ENCODE data around the gene SHISA9.
A peak's percentile ranks its signal among the peaks of the same experiment; 100 is the strongest.
"Not testable (repeated sequence)": the region's sequence is repeated elsewhere in the genome, so short reads cannot be mapped to it uniquely, and the experiment has no call there.

The SHISA9 gene

DNA sequence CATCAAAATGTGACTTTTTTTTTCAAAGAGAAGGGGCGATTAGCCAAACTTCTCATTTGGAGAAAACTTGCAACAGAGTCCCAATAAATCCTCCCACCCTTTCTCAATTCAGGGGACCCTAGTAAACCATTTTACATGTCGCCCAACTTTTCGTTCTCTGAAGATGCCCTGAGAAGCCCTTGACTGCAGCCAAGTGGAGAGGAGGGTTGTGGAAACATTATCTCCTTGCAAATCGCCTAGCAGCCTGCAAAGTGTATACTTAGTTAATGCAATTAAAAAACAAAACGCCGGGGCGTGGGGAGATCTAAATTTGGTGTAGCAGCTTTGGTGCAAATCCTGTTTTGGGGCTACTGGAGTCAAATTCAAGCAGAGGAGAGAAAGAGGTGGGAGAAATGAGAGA is 1.2 kb upstream of the SHISA9 start:
- no peak for DNase-seq (ENCODE audit: low spot score)

- DNase-seq (ENCODE audit: low spot score) = no peak
Observed at GRCh38 chr16:12900599-12901203, 697 bp upstream of the SHISA9 start.

DNA sequence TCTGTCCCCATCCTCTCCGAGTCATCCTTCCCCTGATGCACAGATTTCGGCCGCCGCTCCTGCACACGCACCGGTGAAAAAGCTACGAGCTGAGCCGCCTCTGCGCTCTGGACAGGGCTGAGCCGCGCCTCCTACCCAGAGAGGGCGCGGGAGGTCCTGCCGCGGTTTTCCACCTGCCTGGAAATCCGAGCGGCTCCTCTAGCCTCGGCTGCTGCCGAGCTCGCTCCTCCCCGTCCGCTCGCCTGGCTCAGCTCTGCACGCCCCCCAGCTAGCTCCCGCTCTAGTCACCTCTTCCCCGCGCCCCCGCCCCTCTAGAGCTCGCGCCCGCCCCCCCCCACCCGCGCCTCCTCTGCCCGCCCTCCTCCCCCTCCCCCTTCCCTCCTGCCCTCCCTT is 198 bp upstream of the SHISA9 start:
- no peak for DNase-seq (ENCODE audit: low spot score)

DNA sequence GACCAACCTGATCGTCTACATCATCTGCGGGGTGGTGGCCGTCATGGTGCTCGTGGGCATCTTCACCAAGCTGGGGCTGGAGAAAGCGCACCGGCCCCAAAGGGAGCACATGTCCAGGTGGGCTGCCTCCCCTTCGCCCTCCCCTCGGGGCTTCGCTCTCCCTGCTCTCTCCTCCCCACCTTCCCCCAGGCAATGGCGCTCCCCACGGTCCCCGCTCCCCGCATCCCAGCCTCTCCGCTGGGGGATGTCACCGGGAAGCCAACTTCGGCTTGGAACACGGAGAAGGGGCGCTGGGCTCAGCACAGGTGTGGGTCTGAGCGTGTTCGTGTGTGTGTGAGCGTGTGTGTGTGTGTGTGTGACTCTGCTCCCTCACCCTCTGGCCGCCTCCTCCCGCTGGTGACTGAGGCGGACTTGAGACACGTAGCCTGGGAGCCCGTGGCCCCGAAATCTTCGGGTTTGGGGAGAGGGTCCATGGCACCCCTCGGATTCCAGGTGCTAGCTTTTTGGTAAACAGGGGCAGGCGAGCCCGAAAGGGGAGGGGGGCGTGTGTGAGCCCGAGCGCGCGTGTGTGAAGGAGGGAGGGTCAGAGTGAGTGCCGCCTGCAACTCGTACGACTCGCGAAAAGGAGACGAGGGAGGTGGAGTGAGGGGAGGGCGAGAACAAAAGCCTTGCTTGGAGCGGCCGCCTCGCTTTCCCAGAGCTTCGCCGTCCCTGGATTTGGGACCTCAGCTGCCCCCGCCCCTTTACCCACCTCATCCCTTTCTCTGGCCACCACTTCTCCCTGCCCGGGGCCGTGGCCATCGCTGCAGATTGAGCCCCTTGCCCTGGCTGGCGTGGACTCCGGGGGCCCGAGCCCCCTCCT is 1.3 kb downstream of the SHISA9 start:
- DNase-seq (ENCODE audit: low spot score) = no peak

DNA sequence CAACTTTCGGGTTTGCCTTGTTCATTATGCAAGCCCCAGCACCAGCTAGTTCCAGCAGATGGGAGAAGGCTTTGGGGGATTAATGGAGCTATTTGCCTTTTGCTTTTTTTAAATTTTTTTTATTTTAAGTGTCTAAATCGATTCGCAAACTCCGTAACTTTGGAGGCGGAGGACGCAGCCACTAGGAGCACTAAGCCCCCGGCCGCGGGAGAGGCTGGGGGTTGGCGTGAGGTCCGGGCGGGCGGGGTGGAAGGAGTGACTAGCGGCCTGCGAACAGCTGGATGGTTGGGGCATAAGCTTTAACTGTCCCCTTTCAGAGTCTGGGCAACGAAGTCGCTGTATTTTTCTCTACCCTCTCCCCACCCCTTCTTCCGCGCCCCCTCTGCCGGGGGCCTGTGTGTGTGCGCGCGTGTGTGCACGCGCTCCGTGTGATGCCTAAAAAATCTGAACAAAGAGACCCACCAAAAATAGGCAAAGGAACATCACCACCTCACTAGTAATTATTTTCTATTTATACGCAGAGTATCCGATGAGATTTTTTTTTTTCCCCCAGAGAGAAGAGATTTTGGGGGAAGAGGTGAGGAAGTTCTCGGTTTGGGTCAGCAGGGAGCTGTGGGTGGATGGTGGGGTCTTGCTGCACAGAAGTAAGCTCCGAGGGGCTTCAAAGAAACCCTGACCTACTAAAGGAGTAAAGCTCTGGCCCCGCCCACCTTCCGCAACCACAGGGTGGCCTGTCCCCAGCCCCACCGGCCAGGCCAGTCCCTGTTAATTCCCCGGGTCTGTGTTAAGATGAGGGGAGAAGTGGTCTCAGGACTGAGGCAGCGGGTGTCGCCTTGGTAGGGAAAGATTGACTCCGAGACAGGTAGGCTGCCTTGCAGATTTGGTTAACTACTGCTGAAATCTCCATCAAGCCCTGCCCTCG is 2.3 kb downstream of the SHISA9 start:
- no peak for DNase-seq (ENCODE audit: low spot score)

- no peak for DNase-seq (ENCODE audit: low spot score)
Observed at GRCh38 chr16:12904329-12904671, 2.9 kb downstream of the SHISA9 start.

DNA sequence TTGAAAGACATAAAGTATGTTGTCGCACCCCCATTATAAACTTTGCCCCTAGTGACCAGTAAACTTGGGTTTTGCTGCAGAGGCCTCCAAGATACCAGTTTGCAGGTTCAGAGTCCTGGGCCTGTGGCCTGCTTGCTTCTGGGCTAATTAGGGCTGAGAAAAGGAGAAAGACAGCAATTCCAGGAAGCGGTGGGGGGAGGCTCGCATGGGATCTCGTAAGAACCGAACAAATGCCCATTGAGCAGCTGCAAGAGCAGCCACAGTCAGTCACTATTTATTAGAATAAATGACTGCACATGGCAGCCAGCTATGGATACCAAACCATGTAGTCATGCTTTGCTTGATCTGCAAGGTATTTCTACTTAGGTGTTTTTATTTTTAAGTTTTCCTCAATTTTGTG is 4.9 kb downstream of the SHISA9 start:
- no peak for DNase-seq (ENCODE audit: low spot score)

- no peak for DNase-seq (ENCODE audit: low spot score)
Observed at GRCh38 chr16:12906765-12907516, 5.5 kb downstream of the SHISA9 start.

GRCh38 chr16:12907670-12908233 is 6.4 kb downstream of the SHISA9 start:
- DNase-seq (ENCODE audit: low spot score) = no peak

- no peak for DNase-seq (ENCODE audit: low spot score)
Observed at GRCh38 chr16:12917246-12917645, 15.8 kb downstream of the SHISA9 start.

- DNase-seq (ENCODE audit: low spot score) = peak; percentile 22
Observed at GRCh38 chr16:12917653-12918052, 16.3 kb downstream of the SHISA9 start.

DNA sequence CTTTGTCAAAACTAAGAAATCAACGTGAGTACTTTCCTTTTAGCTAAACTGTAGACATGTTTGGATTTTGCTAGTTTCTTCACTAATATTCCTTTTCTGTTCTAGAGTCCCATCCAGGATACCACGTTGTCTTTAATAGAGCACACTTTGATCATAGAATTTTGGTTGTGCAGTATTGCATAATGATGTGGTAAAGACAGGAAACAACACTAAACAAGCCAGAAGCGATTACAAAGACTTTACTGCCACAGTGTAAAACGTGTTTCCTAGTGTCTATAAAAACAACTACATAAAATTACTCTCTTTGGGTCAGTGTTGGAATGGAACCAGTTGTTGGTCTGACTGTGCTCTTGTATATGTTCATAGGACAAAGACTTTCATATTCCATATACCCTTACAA is 19.3 kb downstream of the SHISA9 start:
- DNase-seq (ENCODE audit: low spot score) = no peak

DNA sequence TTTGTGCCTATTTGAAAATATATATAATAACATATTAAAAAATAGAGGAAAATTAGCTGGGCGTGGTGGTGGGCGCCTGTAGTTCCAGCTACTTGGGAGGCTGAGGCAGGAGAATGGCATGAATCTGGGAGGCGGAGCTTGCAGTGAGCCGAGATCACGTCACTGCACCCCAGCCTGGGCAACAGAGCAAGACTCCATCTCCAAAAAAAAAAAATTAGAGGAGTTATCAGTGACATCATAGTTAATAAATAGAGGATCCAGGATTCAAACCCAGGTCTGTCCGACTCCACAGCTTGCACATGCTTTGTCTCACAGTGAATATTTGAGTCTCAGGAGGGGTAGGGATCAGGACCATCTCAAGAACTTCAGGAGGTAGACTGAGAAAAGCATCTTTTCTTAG is 22.2 kb downstream of the SHISA9 start:
- not testable (repeated sequence) for DNase-seq (ENCODE audit: low spot score)

GRCh38 chr16:12925026-12925800 is 23.8 kb downstream of the SHISA9 start:
- DNase-seq (ENCODE audit: low spot score) = no peak

GRCh38 chr16:12927591-12927990 is 26.2 kb downstream of the SHISA9 start:
- DNase-seq (ENCODE audit: low spot score) = no peak

DNA sequence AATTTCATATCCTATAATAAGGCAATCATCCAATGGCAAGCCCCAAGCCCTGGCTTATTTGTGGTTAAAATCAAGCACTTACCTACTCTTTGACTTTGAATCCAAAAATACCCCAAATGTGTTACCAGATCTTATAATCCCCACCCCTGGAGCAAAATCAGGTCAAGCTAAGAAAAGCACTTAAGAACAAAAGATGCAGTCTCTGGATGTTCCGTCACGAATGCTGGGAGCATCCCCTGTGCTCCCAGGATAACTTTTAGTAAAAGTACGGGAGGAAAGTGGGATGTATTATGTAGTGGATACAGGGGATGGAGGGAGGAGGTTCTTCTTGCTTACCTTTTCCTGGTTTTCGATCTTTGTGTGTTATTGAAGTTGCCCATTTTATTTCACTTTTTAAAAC is 29.5 kb downstream of the SHISA9 start:
- no peak for DNase-seq (ENCODE audit: low spot score)

- DNase-seq (ENCODE audit: low spot score) = no peak
Observed at GRCh38 chr16:12936391-12936790, 35.0 kb downstream of the SHISA9 start.

DNA sequence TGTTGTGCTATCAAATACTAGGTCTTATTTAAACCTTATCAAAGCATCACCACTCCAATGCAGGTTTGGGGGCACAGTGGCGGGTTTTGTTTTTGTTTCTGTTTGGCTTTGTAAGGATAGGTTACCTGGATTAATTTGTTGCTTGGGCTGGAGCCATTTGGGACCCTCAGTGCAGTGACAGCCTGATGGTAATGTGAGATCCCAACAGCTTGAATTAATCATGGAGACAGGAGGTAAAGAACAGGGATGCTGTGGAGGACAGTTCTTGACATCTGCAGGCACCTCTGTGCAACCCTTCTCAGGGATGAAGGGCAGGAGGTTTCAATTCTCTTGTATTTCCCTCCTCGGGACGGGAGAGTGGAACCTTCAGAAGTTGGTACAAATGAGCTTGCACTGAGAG is 40.5 kb downstream of the SHISA9 start:
- no peak for DNase-seq (ENCODE audit: low spot score)

- no peak for DNase-seq (ENCODE audit: low spot score)
Observed at GRCh38 chr16:12942861-12943260, 41.5 kb downstream of the SHISA9 start.

GRCh38 chr16:12944300-12944699 is 42.9 kb downstream of the SHISA9 start:
- no peak for DNase-seq (ENCODE audit: low spot score)

GRCh38 chr16:12951392-12951791 is 50.0 kb downstream of the SHISA9 start:
- no peak for DNase-seq (ENCODE audit: low spot score)
